ENCODE measurements around the gene TINAG. TPM values are rescaled to one million over a fixed set of nuclear protein-coding genes. Genes with fewer than 3 reads are reported as not detected.

The TINAG gene
- total RNA-seq, 1 donor from 2014 or later = not detected

GRCh38 chr6:54299542-54300269 is 8.5 kb upstream of the TINAG start:
- Histone ChIP-seq H3K36me3 (no peaks in the 10 kb centered on the region), H3K27ac (no peak overlapping the region), H3K9me3 (ENCODE audit: low read depth) (no peaks in the 10 kb centered on the region), H3K4me1 (no peaks in the 10 kb centered on the region), H3K4me3 (no peak overlapping the region), H3F3A (ENCODE audit: low read depth) (no peaks in the 10 kb centered on the region), H3K9ac (no peak overlapping the region), H3K4me2 (no peak overlapping the region), H2AFZ (replicated peaks) (no peak overlapping the region), H3K79me2 (ENCODE audit: low read depth) (no peaks in the 10 kb centered on the region), H4K20me1 (ENCODE audit: low read depth) (no peaks in the 10 kb centered on the region), H3K27me3 (no peaks in the 10 kb centered on the region)
- no peak for DNase-seq (ENCODE audit: low spot score)
- no peaks in the 10 kb centered on the region for H3K36me3 Mint-ChIP-seq
- no peak for TF ChIP-seq CTCF (IDR thresholded peaks at IDR 0.05)
- no peak for TF ChIP-seq EZH2 (IDR thresholded peaks at IDR 0.05)
- no peak for TF ChIP-seq EZH2phosphoT487 (IDR thresholded peaks at IDR 0.05)
- H3K9me3 Mint-ChIP-seq = peaks cover 5% of the 10 kb centered on the region
- H3K4me1 Mint-ChIP-seq = no peaks in the 10 kb centered on the region
- H3K4me3 Mint-ChIP-seq = no peak overlapping the region
- no peak overlapping the region for H3K27ac Mint-ChIP-seq
- H3K27me3 Mint-ChIP-seq (ENCODE audit: insufficient read depth, low read depth) = peaks cover 4% of the 10 kb centered on the region

DNA sequence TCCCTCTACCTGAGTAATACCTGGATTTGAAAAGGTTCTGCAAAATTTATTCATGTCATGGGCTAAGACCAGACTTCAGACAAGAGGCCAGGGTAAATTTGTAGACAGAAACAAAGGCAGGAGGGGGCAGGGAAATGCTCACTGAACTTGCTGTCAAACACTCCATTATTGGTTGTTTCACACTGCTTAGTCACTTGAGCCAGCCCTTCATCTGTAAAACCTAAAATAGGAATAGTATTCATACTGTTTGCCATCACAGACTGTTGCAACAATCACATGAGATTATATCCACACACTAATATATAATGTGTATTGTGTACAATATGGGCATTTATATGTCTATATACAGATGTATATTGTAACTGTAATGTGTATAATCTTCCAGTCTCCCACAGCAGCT is 6.5 kb upstream of the TINAG start:
- Histone ChIP-seq H3K9me3 (ENCODE audit: low read depth) (no peaks in the 10 kb centered on the region), H3F3A (ENCODE audit: low read depth) (no peaks in the 10 kb centered on the region), H3K27ac (no peak overlapping the region), H3K27me3 (no peaks in the 10 kb centered on the region), H3K36me3 (no peaks in the 10 kb centered on the region), H3K4me3 (no peak overlapping the region), H2AFZ (replicated peaks) (no peak overlapping the region), H4K20me1 (ENCODE audit: low read depth) (no peaks in the 10 kb centered on the region), H3K4me1 (no peaks in the 10 kb centered on the region), H3K4me2 (no peak overlapping the region), H3K9ac (no peak overlapping the region), H3K79me2 (ENCODE audit: low read depth) (no peaks in the 10 kb centered on the region)
- DNase-seq (ENCODE audit: low spot score) = no peak
- no peaks in the 10 kb centered on the region for H3K27me3 Mint-ChIP-seq (ENCODE audit: insufficient read depth, low read depth)
- no peaks in the 10 kb centered on the region for H3K36me3 Mint-ChIP-seq
- H3K4me1 Mint-ChIP-seq = no peaks in the 10 kb centered on the region
- no peak overlapping the region for H3K4me3 Mint-ChIP-seq
- H3K9me3 Mint-ChIP-seq = no peaks in the 10 kb centered on the region
- TF ChIP-seq EZH2 (IDR thresholded peaks at IDR 0.05) (no peak), CTCF (IDR thresholded peaks at IDR 0.05) (no peak), EZH2phosphoT487 (IDR thresholded peaks at IDR 0.05) (no peak)
- H3K27ac Mint-ChIP-seq = no peak overlapping the region

DNA sequence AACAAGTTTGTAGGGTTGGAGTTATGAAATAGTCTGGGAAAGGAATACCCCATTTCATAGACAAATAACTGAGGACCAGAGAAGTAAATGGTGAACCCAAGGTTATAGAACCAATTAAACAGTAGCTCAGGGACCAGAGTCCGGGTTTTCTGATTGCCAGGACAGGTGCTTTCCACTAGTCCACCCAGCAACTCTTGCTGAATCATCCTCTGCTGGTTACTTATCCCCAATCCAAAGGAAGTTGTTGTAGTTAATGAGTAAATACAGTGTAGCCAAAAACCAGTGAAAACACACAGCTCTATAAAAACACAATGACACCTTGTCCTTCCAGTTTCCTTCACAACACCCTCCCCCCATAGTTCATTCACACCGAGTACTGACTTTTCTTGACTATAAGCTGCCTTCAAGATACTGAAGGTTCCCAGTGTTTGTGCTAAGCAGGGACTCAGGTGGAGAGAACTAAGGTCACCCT is 766 bp upstream of the TINAG start:
- Histone ChIP-seq H3K27me3 (no peaks in the 10 kb centered on the region), H3K9ac (no peak overlapping the region), H3K79me2 (ENCODE audit: low read depth) (no peaks in the 10 kb centered on the region), H3K4me2 (no peak overlapping the region), H4K20me1 (ENCODE audit: low read depth) (no peaks in the 10 kb centered on the region), H3K27ac (no peak overlapping the region), H3K36me3 (no peaks in the 10 kb centered on the region), H3K4me3 (no peak overlapping the region), H3K4me1 (no peaks in the 10 kb centered on the region), H2AFZ (replicated peaks) (no peak overlapping the region), H3F3A (ENCODE audit: low read depth) (no peaks in the 10 kb centered on the region), H3K9me3 (ENCODE audit: low read depth) (no peaks in the 10 kb centered on the region)
- Mint-ChIP-seq H3K4me1 (no peaks in the 10 kb centered on the region), H3K27me3 (ENCODE audit: insufficient read depth, low read depth) (no peaks in the 10 kb centered on the region), H3K9me3 (no peaks in the 10 kb centered on the region), H3K27ac (no peak overlapping the region), H3K4me3 (no peak overlapping the region), H3K36me3 (no peaks in the 10 kb centered on the region)
- no peak for DNase-seq (ENCODE audit: low spot score)
- no peak for TF ChIP-seq EZH2phosphoT487 (IDR thresholded peaks at IDR 0.05)
- no peak for TF ChIP-seq CTCF (IDR thresholded peaks at IDR 0.05)
- no peak for TF ChIP-seq EZH2 (IDR thresholded peaks at IDR 0.05)
